Lower lobe of right lung (tissue), 2 donors: ENCODE data around the gene FLT1. TPM values are rescaled to one million over a fixed set of nuclear protein-coding genes. Genes with fewer than 3 reads are reported as not detected.

Experiments used
- ATAC-seq, 2 donors: fragments of 200-7000 bp; cut with Tn5 transposase; one replicate each; pipeline ENCODE4 v1.9.1; 2020 to 2022; ENCODE audit warnings: mild to moderate bottlenecking in 2 of 2, moderate library complexity in 2 of 2
- DNase-seq: peaks from one replicate; pipeline ENCODE4 v3.0.0-alpha.2; 2020
- H3K27ac ChIP-seq: fragments of 200-600 bp; one replicate; pipeline ENCODE4 v1.8.0; 2022
- H3K27me3 ChIP-seq: fragments of 200-600 bp; one replicate; pipeline ENCODE4 v1.8.0; 2022; ENCODE audit warnings: low read depth
- H3K36me3 ChIP-seq: fragments of 200-600 bp; one replicate; pipeline ENCODE4 v1.8.0; 2022; ENCODE audit warnings: mild to moderate bottlenecking
- H3K4me1 ChIP-seq: fragments of 200-600 bp; one replicate; pipeline ENCODE4 v1.8.0; 2022
- H3K4me3 ChIP-seq: fragments of 200-600 bp; one replicate; pipeline ENCODE4 v1.8.0; 2022; ENCODE audit warnings: mild to moderate bottlenecking
- H3K9me3 ChIP-seq: fragments of 200-600 bp; one replicate; pipeline ENCODE4 v1.8.0; 2022
- CTCF ChIP-seq: fragments of 200-600 bp; IDR thresholded peaks from one replicate; pipeline ENCODE4 v1.8.0; 2022; ENCODE audit warnings: antibody characterized with exemption, mild to moderate bottlenecking
- intact Hi-C: fragments of 100-400 bp; cut with DNase I; formaldehyde crosslinking; loops from one replicate; pipeline ENCODE4 v1.11.0; 2022
- total RNA-seq: library from RNA; stranded (reverse); fragmentation: NEBNext Ultra II Directional; extraction: Animal tissue kit (Norgen Biotek cat#: 25700); gene quantifications from one replicate; pipeline ENCODE4 v1.2.1, GENCODE V29; 2021
- donor health status: DM: no; HTN: yes; CAD: no; lungs with severe emphysema.

The FLT1 gene
- total RNA-seq, 1 donor from 2014 or later, result 41.9 TPM

- Histone ChIP-seq H3K27ac (no peak overlapping the region), H3K27me3 (no peaks in the 10 kb centered on the region), H3K36me3 (no peaks in the 10 kb centered on the region), H3K4me1 (peaks cover 10% of the 10 kb centered on the region), H3K4me3 (no peak overlapping the region), H3K9me3 (no peaks in the 10 kb centered on the region)
- DNase-seq, result no peak
- no peak for ATAC-seq
- TF ChIP-seq CTCF, result no peak
- intact Hi-C loops, result no loop called here
Measured at GRCh38 chr13:28318496-28318895, 176.4 kb downstream of the FLT1 start.

GRCh38 chr13:28316836-28317235 lies 178.1 kb downstream of the FLT1 start:
- Histone ChIP-seq H3K4me3 (no peak overlapping the region), H3K27ac (no peak overlapping the region), H3K36me3 (no peaks in the 10 kb centered on the region), H3K4me1 (peaks cover 9% of the 10 kb centered on the region), H3K27me3 (no peaks in the 10 kb centered on the region), H3K9me3 (no peaks in the 10 kb centered on the region)
- ATAC-seq (no peak), DNase-seq (no peak)
- intact Hi-C loops, result no loop called here
- no peak for TF ChIP-seq CTCF

- no peak for DNase-seq
- Histone ChIP-seq H3K27ac (no peak overlapping the region), H3K36me3 (no peaks in the 10 kb centered on the region), H3K27me3 (no peaks in the 10 kb centered on the region), H3K9me3 (no peaks in the 10 kb centered on the region), H3K4me1 (peaks cover 6% of the 10 kb centered on the region), H3K4me3 (no peak overlapping the region)
- intact Hi-C loops, result no loop called here
- ATAC-seq, result peak in 1 of 2 donors; percentile 18
- TF ChIP-seq CTCF, result no peak
Measured at GRCh38 chr13:28316129-28316528, 178.8 kb downstream of the FLT1 start.

GRCh38 chr13:28314879-28315278 lies 180.0 kb downstream of the FLT1 start:
- H3K27ac ChIP-seq, result no peak overlapping the region
- intact Hi-C loops, result no loop called here
- TF ChIP-seq CTCF, result no peak
- ATAC-seq (no peak), DNase-seq (no peak)
- no peak overlapping the region for H3K4me3 ChIP-seq
- no peaks in the 10 kb centered on the region for H3K27me3 ChIP-seq
- H3K4me1 ChIP-seq, result peaks cover 6% of the 10 kb centered on the region
- H3K9me3 ChIP-seq, result no peaks in the 10 kb centered on the region
- peaks cover 3% of the 10 kb centered on the region for H3K36me3 ChIP-seq

GRCh38 chr13:28313579-28313978 lies 181.3 kb downstream of the FLT1 start:
- DNase-seq (no peak), ATAC-seq (no peak)
- Histone ChIP-seq H3K27me3 (no peaks in the 10 kb centered on the region), H3K27ac (no peak overlapping the region), H3K36me3 (peaks cover 3% of the 10 kb centered on the region), H3K4me1 (peaks cover 6% of the 10 kb centered on the region), H3K9me3 (no peaks in the 10 kb centered on the region), H3K4me3 (no peak overlapping the region)
- peak; percentile 21 for TF ChIP-seq CTCF
- intact Hi-C loops, result no loop called here

- no peak for ATAC-seq
- intact Hi-C loops, result no loop called here
- no peak for TF ChIP-seq CTCF
- H3K4me3 ChIP-seq, result no peak overlapping the region
- no peak overlapping the region for H3K27ac ChIP-seq
- H3K4me1 ChIP-seq, result no peaks in the 10 kb centered on the region
- peaks cover 8% of the 10 kb centered on the region for H3K36me3 ChIP-seq
- no peaks in the 10 kb centered on the region for H3K9me3 ChIP-seq
- no peak for DNase-seq
- no peaks in the 10 kb centered on the region for H3K27me3 ChIP-seq
Measured at GRCh38 chr13:28306325-28306724, 188.6 kb downstream of the FLT1 start.
